ENCODE results near the gene RHO.
"Not testable (repeated sequence)": the region's sequence is repeated elsewhere in the genome, so short reads cannot be mapped to it uniquely, and the experiment has no call there.

DNA sequence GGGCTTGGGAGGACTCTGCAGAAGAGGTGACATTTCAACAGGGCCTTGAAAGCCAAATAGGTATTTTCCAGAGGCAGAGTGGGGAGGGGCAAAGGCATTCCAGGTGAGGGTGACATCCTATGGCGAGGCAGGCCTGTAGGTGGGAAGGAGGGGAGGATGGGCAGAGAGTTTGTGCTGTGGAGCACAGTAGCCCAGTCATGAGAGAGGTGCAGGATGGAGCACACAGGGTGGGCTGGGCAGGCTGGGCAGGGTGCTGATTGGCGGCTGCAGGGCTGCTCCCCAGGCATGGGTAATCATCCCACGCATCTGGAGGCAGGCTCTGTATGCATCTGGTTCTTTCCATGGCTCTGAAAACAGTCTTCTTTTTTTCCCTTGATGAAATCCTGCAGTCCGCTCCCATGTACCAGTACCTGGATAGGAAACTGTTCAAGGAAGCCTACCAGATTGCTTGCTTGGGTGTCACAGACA is 40.5 kb upstream of the RHO start:
- not testable (repeated sequence) for TF ChIP-seq CTCF (IDR thresholded peaks at IDR 0.05); JUN (CRISPR knock-in tag; IDR thresholded peaks at IDR 0.05); ZSCAN18 (CRISPR knock-in tag; IDR thresholded peaks at IDR 0.05); SP1 (CRISPR knock-in tag; conservative IDR thresholded peaks at IDR 0.05); CREB1 (CRISPR knock-in tag; IDR thresholded peaks at IDR 0.05); SMAD3 (CRISPR knock-in tag; IDR thresholded peaks at IDR 0.05; ENCODE audit: borderline replicate concordance); NR2C2 (CRISPR knock-in tag; IDR thresholded peaks at IDR 0.05); FOXP1 (CRISPR knock-in tag; IDR thresholded peaks at IDR 0.05; ENCODE audit: borderline replicate concordance); ELF4 (CRISPR knock-in tag; IDR thresholded peaks at IDR 0.05; ENCODE audit: low read depth); TEAD4 (CRISPR knock-in tag; IDR thresholded peaks at IDR 0.05)

Data from WTC11 (cell line).